NCI-H2081 (cell line): ENCODE results near the gene LMBR1L.

Source experiments
- DNase-seq, 2 experiments: peaks; one replicate each; lab custom pipeline; 2025; lab: John Stamatoyannopoulos, UW

Gene LMBR1L

GRCh38 chr12:49054096-49054495 is 56.6 kb downstream of the LMBR1L start:
- no peak for DNase-seq

GRCh38 chr12:49052451-49053208 is 58.0 kb downstream of the LMBR1L start:
- no peak for DNase-seq

GRCh38 chr12:49051777-49052438 is 58.7 kb downstream of the LMBR1L start:
- no peak for DNase-seq

GRCh38 chr12:49051373-49051764 is 59.3 kb downstream of the LMBR1L start:
- no peak for DNase-seq

GRCh38 chr12:49050507-49051372 is 59.9 kb downstream of the LMBR1L start:
- DNase-seq, result no peak

- no peak for DNase-seq
These were observed 61.0 kb downstream of the LMBR1L start for GRCh38 chr12:49049566-49050224.

GRCh38 chr12:49048953-49049352 is 61.7 kb downstream of the LMBR1L start:
- no peak for DNase-seq
